HepG2 (cell line): ENCODE data around the gene DNLZ. TPM values are rescaled to one million over a fixed set of nuclear protein-coding genes. Genes with fewer than 3 reads are reported as not detected.

Source experiments
- ASH2L ChIP-seq: fragments of 300-600, 200-600 bp; sonication (generic); IDR thresholded peaks from 2 replicates; pipeline ENCODE4 v1.7.0; 2017; ENCODE audit warnings: low read depth, mild to moderate bottlenecking, moderate library complexity, mixed read lengths, low read length; ENCODE audit not compliant: insufficient read length
- ATF1 ChIP-seq: IDR thresholded peaks from 2 replicates; pipeline ENCODE4 v1.6.1; 2016; ENCODE audit warnings: mild to moderate bottlenecking, control low read depth
- CEBPB ChIP-seq: IDR thresholded peaks from 2 replicates; pipeline ENCODE4 v1.6.1; 2011; ENCODE audit warnings: low read depth, low read length, improper control_type of control experiment, borderline replicate concordance
- FOXK1 ChIP-seq: sonication (generic); formaldehyde crosslinking; IDR thresholded peaks from 2 replicates; pipeline ENCODE4 v1.4.0; 2020; ENCODE audit warnings: low read depth, missing genetic modification reagents, borderline replicate concordance
- FOXM1 ChIP-seq: sonication (generic); formaldehyde crosslinking; IDR thresholded peaks from 2 replicates; pipeline ENCODE4 v1.5.0; 2020; ENCODE audit warnings: missing genetic modification reagents
- FOXP1 ChIP-seq, 2 experiments: fragments of 450-650 bp in 1 of 2; IDR thresholded peaks; 2 replicates each; pipeline ENCODE4 v1.6.1; 2017 to 2018; ENCODE audit warnings: antibody characterized with exemption in 1 of 2
- IKZF4 ChIP-seq: sonication (generic); formaldehyde crosslinking; IDR thresholded peaks from 2 replicates; pipeline ENCODE4 v1.5.1; 2020; ENCODE audit warnings: borderline replicate concordance, mild to moderate bottlenecking, low read depth, missing genetic modification reagents; ENCODE audit errors: not compliant biosample characterization
- IRX3 ChIP-seq: sonication (generic); formaldehyde crosslinking; IDR thresholded peaks from 2 replicates; pipeline ENCODE4 v1.8.1; 2023; ENCODE audit warnings: mild to moderate bottlenecking, low read depth, missing genetic modification reagents, borderline replicate concordance
- KDM5B ChIP-seq: sonication (generic); formaldehyde crosslinking; IDR thresholded peaks from 2 replicates; pipeline ENCODE4 v1.4.0; 2020; ENCODE audit warnings: missing genetic modification reagents, mild to moderate bottlenecking, borderline replicate concordance
- KLF15 ChIP-seq: sonication (generic); formaldehyde crosslinking; IDR thresholded peaks from 2 replicates; pipeline ENCODE4 v1.8.1; 2023; ENCODE audit warnings: borderline replicate concordance, mild to moderate bottlenecking, inconsistent platforms, missing genetic modification reagents, mixed read lengths
- MLX ChIP-seq: IDR thresholded peaks from 2 replicates; pipeline ENCODE4 v1.6.1; 2016
- NPAS2 ChIP-seq: sonication (generic); formaldehyde crosslinking; IDR thresholded peaks from 2 replicates; pipeline ENCODE4 v1.8.0; 2022; ENCODE audit warnings: mild to moderate bottlenecking, missing genetic modification reagents, borderline replicate concordance
- PREB ChIP-seq: sonication (generic); formaldehyde crosslinking; IDR thresholded peaks from 2 replicates; pipeline ENCODE4 v1.4.0; 2020; ENCODE audit warnings: missing genetic modification reagents
- REST ChIP-seq, 2 experiments: IDR thresholded peaks; 2 replicates each; pipeline ENCODE4 v1.6.1; 2011 to 2012; ENCODE audit warnings: low read length in 2 of 2, borderline replicate concordance in 1 of 2, low read depth in 1 of 2, mild to moderate bottlenecking in 1 of 2, moderate library complexity in 1 of 2
- SETDB1 ChIP-seq: sonication (generic); formaldehyde crosslinking; IDR thresholded peaks from 2 replicates; pipeline ENCODE4 v1.5.1; 2020; ENCODE audit warnings: missing genetic modification reagents, mild to moderate bottlenecking, borderline replicate concordance
- SIN3B ChIP-seq: fragments of 150-350 bp; IDR thresholded peaks from 2 replicates; pipeline ENCODE4 v1.6.1; 2014; ENCODE audit warnings: low read length
- USF2 ChIP-seq, 2 experiments: sonication (generic) in 1 of 2; formaldehyde crosslinking in 1 of 2; IDR thresholded peaks; 2 replicates each; pipeline versions ENCODE4 v1.5.1 to v1.6.1; 2011 to 2020; ENCODE audit warnings: borderline replicate concordance in 1 of 2, low read depth in 1 of 2, low read length in 1 of 2, mild to moderate bottlenecking in 1 of 2, missing genetic modification reagents in 1 of 2, moderate library complexity in 1 of 2
- XRCC5 ChIP-seq: fragments of 200-400 bp; formaldehyde crosslinking; optimal IDR thresholded peaks from 2 replicates; pipeline ENCODE3; 2017; ENCODE audit warnings: mild to moderate bottlenecking, low read length
- ZNF30 ChIP-seq: sonication (generic); formaldehyde crosslinking; IDR thresholded peaks from 2 replicates; pipeline ENCODE4 v1.5.0; 2020; ENCODE audit warnings: mild to moderate bottlenecking, missing genetic modification reagents
- ZNF337 ChIP-seq: sonication (generic); formaldehyde crosslinking; IDR thresholded peaks from 2 replicates; pipeline ENCODE4 v1.5.1; 2020; ENCODE audit warnings: missing genetic modification reagents, low read depth, mild to moderate bottlenecking, borderline replicate concordance
- polyA plus RNA-seq, 8 experiments: library from polyadenylated mRNA; depleted of rRNA in 3 of 8; stranded (reverse) in 7 of 8; unstranded in 1 of 8; fragments of >200 nt; fragmentation: Illumina TruSeq in 4 of 8; extraction: Trizol in 4 of 8; gene quantifications; 2 replicates each; pipeline versions ENCODE4 v1.2.1 to v1.2.3, GENCODE V29; 2011 to 2016; ENCODE audit warnings: low read depth in 4 of 8, missing spikeins in 1 of 8, mixed read lengths in 1 of 8; ENCODE audit not compliant: insufficient read depth in 1 of 8
- total RNA-seq, 5 experiments: library from RNA; depleted of rRNA; stranded (reverse); fragments of >200 nt; fragmentation: Illumina TruSeq; extraction: Trizol; gene quantifications; 2 replicates each; pipeline ENCODE4 v1.2.3, GENCODE V29; 2016; ENCODE audit warnings: low read depth in 1 of 5

Gene DNLZ
- total and polyA plus RNA-seq, 2 of the 13 experiments (the other 11 are each of a cell fraction or from before 2014, with no cell fraction given) = 3.4 to 8.0 TPM

GRCh38 chr9:136410500-136411287 lies 47.1 kb upstream of the DNLZ start, which contains the start of the genes ENTR1 and PMPCA (continued):
- TF ChIP-seq KLF15 (CRISPR knock-in tag) = no peak
- TF ChIP-seq REST (IDR thresholded peaks at IDR 0.05; ENCODE audit: borderline replicate concordance in 1 of 2, low read depth in 1 of 2, low read length in 2 of 2) = peak in 1 of 2 experiments; percentile 49; a peak in 1 of 4 replicates
- TF ChIP-seq XRCC5 = no peak
- peak; percentile 78 for TF ChIP-seq KDM5B (CRISPR knock-in tag)
- peak; percentile 81 for TF ChIP-seq IKZF4 (CRISPR knock-in tag)
- no peak for TF ChIP-seq PREB (CRISPR knock-in tag)
- TF ChIP-seq ZNF30 (CRISPR knock-in tag) = no peak; the same call in 1 of the 2 replicates
- no peak for TF ChIP-seq IRX3 (CRISPR knock-in tag)
- TF ChIP-seq SETDB1 (CRISPR knock-in tag) = no peak
- TF ChIP-seq CEBPB = no peak
- 0 out of 2 replicates have a peak, but pooled peaks have one; percentile 38 for TF ChIP-seq MLX (CRISPR knock-in tag)
- TF ChIP-seq ZNF337 (CRISPR knock-in tag) = peak; percentile 30; the same call in 1 of the 2 replicates
- peak; percentile 77 for TF ChIP-seq ATF1 (CRISPR knock-in tag)
- no peak for TF ChIP-seq FOXP1 (IDR thresholded peaks at IDR 0.05)
- TF ChIP-seq FOXP1 (CRISPR knock-in tag; IDR thresholded peaks at IDR 0.05) = no peak
- TF ChIP-seq FOXM1 (CRISPR knock-in tag) = no peak
- no peak for TF ChIP-seq NPAS2 (CRISPR knock-in tag)
- peak; percentile 88 for TF ChIP-seq ASH2L
- peak; percentile 92 for TF ChIP-seq SIN3B
- TF ChIP-seq FOXK1 (CRISPR knock-in tag) = peak; percentile 63; the same call in 1 of the 2 replicates
- TF ChIP-seq USF2 (IDR thresholded peaks at IDR 0.05; ENCODE audit: low read depth, low read length) = no peak
- no peak for TF ChIP-seq USF2 (CRISPR knock-in tag; IDR thresholded peaks at IDR 0.05; ENCODE audit: borderline replicate concordance)
